HCT116 (cell line): ENCODE results near the gene MIA3.

Source experiments
- CEBPB ChIP-seq: IDR thresholded peaks from 2 replicates; pipeline ENCODE4 v1.6.1; 2012; ENCODE audit warnings: low read depth
- CTCF ChIP-seq, 3 experiments: fragments of 200-600 bp in 1 of 3; sonication (generic) in 1 of 3; IDR thresholded peaks in 2 of 3; conservative IDR thresholded peaks in 1 of 3; 2 replicates each; pipeline ENCODE4 v1.5.1; 2012 to 2017; ENCODE audit warnings: low read depth in 2 of 3, low read length in 2 of 3, antibody characterized with exemption in 1 of 3, borderline replicate concordance in 1 of 3, control low read depth in 1 of 3, mild to moderate bottlenecking in 1 of 3, mixed read lengths in 1 of 3, mixed run types in 1 of 3, moderate library complexity in 1 of 3; ENCODE audit not compliant: insufficient read depth in 1 of 3
- EZH2 ChIP-seq: fragments of 200-600 bp; sonication (generic); IDR thresholded peaks from 2 replicates; pipeline ENCODE4 v1.6.1; 2017; ENCODE audit warnings: antibody characterized with exemption, mixed run types
- JUND ChIP-seq: IDR thresholded peaks from 2 replicates; pipeline ENCODE4 v1.6.1; 2012
- MAX ChIP-seq: IDR thresholded peaks from 2 replicates; pipeline ENCODE4 v1.6.1; 2012
- POLR2A ChIP-seq: IDR thresholded peaks from 2 replicates; pipeline ENCODE4 v1.7.0; 2011; ENCODE audit warnings: borderline replicate concordance; ENCODE audit not compliant: insufficient read depth, insufficient read length; ENCODE audit errors: extremely low read depth
- POLR2AphosphoS5 ChIP-seq: IDR thresholded peaks from 2 replicates; pipeline ENCODE4 v1.6.1; 2011; ENCODE audit warnings: mild to moderate bottlenecking, low read depth, low read length, moderate library complexity
- REST ChIP-seq: IDR thresholded peaks from 2 replicates; pipeline ENCODE4 v1.6.1; 2012; ENCODE audit warnings: low read depth
- SIN3A ChIP-seq: IDR thresholded peaks from 2 replicates; pipeline ENCODE4 v1.6.1; 2012; ENCODE audit warnings: low read depth
- SP1 ChIP-seq: IDR thresholded peaks from 2 replicates; pipeline ENCODE4 v1.6.1; 2012; ENCODE audit warnings: low read depth
- SRF ChIP-seq: IDR thresholded peaks from 2 replicates; pipeline ENCODE4 v1.6.1; 2012; ENCODE audit warnings: low read depth
- TCF7L2 ChIP-seq: IDR thresholded peaks from 2 replicates; pipeline ENCODE4 v1.7.0; 2011; ENCODE audit warnings: borderline replicate concordance, inconsistent platforms; ENCODE audit not compliant: insufficient read depth, insufficient read length; ENCODE audit errors: extremely low read depth
- TF ChIP-seq, protein P1 (sequence below): IDR thresholded peaks from 2 replicates; pipeline ENCODE4 v1.6.1; 2012

- TF ChIP-seq EZH2, result no peak
- no peak for TF ChIP-seq CTCF (IDR thresholded peaks at IDR 0.05 in 2 of 3, conservative IDR thresholded peaks at IDR 0.05 in 1 of 3; ENCODE audit: borderline replicate concordance in 1 of 3, insufficient read depth in 1 of 3, low read depth in 2 of 3, low read length in 2 of 3)
- no peak for TF ChIP-seq POLR2A
- TF ChIP-seq TCF7L2, result no peak
- TF ChIP-seq MAX, result no peak
- no peak for TF ChIP-seq SRF
- no peak for TF ChIP-seq REST
- no peak for TF ChIP-seq SIN3A
- no peak for TF ChIP-seq SP1
- no peak for TF ChIP-seq POLR2AphosphoS5
- TF ChIP-seq, protein P1, sequence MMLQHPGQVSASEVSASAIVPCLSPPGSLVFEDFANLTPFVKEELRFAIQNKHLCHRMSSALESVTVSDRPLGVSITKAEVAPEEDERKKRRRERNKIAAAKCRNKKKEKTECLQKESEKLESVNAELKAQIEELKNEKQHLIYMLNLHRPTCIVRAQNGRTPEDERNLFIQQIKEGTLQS, result no peak
- TF ChIP-seq CEBPB, result no peak
- TF ChIP-seq JUND, result no peak
These were observed 1.4 kb upstream of the MIA3 start for GRCh38 chr1:222616525-222616924.
